GM12878 (cell line): Measurements from ENCODE around the gene MKRN2. TPM values are rescaled to one million over a fixed set of nuclear protein-coding genes. Genes with fewer than 3 reads are reported as not detected.

Experiments
- ATAC-seq: fragments of 200-7000 bp; cut with Tn5 transposase; 3 replicates; pipeline ENCODE4 v1.9.1; 2020; ENCODE audit warnings: mild to moderate bottlenecking, moderate library complexity
- BruUV-seq: library from RNA; stranded (reverse); fragments of 400-500 nt; replicated peaks from 2 replicates; lab custom pipeline; 2021; lab: Mats Ljungman, UMichigan
- CTCF ChIA-PET: fragments of 300-600 bp; sonication (Branson Sonifier 250); formaldehyde crosslinking; extraction: SDS; loops from one replicate; lab custom pipeline; 2021; ENCODE audit warnings: inconsistent platforms; lab: Yijun Ruan, JAX
- POLR2A ChIA-PET: fragments of 350-600 bp; formaldehyde crosslinking; extraction: SDS; loops from one replicate; lab custom pipeline; 2021; ENCODE audit warnings: inconsistent platforms; lab: Charles Lee
- RAD21 ChIA-PET: fragments of 300-600 bp; sonication (Branson Sonifier 250); formaldehyde crosslinking; loops from one replicate; lab custom pipeline; 2023; ENCODE audit warnings: antibody characterized with exemption; ENCODE audit not compliant: unreplicated experiment; lab: Charles Lee
- SMC1A ChIA-PET: fragments of 300-600 bp; sonication (Branson Sonifier 250); formaldehyde crosslinking; loops from one replicate; lab custom pipeline; 2023; ENCODE audit not compliant: unreplicated experiment, uncharacterized antibody; lab: Charles Lee
- DNase-seq: peaks from one replicate; pipeline ENCODE4 v3.0.0-alpha.2; 2011; ENCODE audit warnings: low read depth, low spot score
- FAIRE-seq: peaks from 3 replicates; lab custom pipeline; 2011; peaks lifted over from hg19 to GRCh38; lab: Jason Lieb, UNC
- H2AFZ ChIP-seq: 2 replicates; pipeline ENCODE4 v1.6.0; 2011; ENCODE audit warnings: low read depth, low read length, control low read depth; ENCODE audit not compliant: control insufficient read depth
- H3K27ac ChIP-seq: 2 replicates; pipeline ENCODE4 v1.5.1; 2011; ENCODE audit warnings: control low read depth; ENCODE audit not compliant: control insufficient read depth, insufficient read depth
- H3K27me3 ChIP-seq, 2 experiments: replicated peaks in 1 of 2; 2 replicates each; pipeline versions ENCODE4 v1.6.0 to v1.6.1; 2011; ENCODE audit warnings: low read length in 1 of 2; ENCODE audit not compliant: control insufficient read depth in 2 of 2, insufficient read depth in 2 of 2
- H3K36me3 ChIP-seq, 2 experiments: 2 replicates each; pipeline ENCODE4 v1.5.1; 2011; ENCODE audit warnings: low read length in 1 of 2; ENCODE audit not compliant: control insufficient read depth in 2 of 2, insufficient read depth in 2 of 2
- H3K4me1 ChIP-seq: 2 replicates; pipeline ENCODE4 v1.6.1; 2011; ENCODE audit warnings: mild to moderate bottlenecking, low read length, moderate library complexity, mixed read lengths; ENCODE audit not compliant: control insufficient read depth, insufficient read depth
- H3K4me2 ChIP-seq: 2 replicates; pipeline ENCODE4 v1.6.0; 2011; ENCODE audit warnings: control low read depth; ENCODE audit not compliant: control insufficient read depth, insufficient read depth
- H3K4me3 ChIP-seq: fragments of 200-600 bp; sonication (generic); 2 replicates; pipeline ENCODE4 v1.5.1; 2016
- H3K79me2 ChIP-seq: 2 replicates; pipeline ENCODE4 v1.6.0; 2011; ENCODE audit warnings: low read length; ENCODE audit not compliant: control insufficient read depth, insufficient read depth
- H3K9ac ChIP-seq: 2 replicates; pipeline ENCODE4 v1.8.0; 2011; ENCODE audit warnings: low read length, control low read depth, mixed read lengths; ENCODE audit not compliant: control insufficient read depth, insufficient read depth
- H3K9me3 ChIP-seq: replicated peaks from 3 replicates; pipeline ENCODE4 v1.5.1; 2011; ENCODE audit warnings: mild to moderate bottlenecking, low read length; ENCODE audit not compliant: control insufficient read depth, insufficient read depth
- H4K20me1 ChIP-seq: 2 replicates; pipeline ENCODE4 v1.6.0; 2011; ENCODE audit not compliant: control insufficient read depth, insufficient read depth
- BCL11A ChIP-seq: IDR thresholded peaks from 2 replicates; pipeline ENCODE4 v1.6.1; 2011; ENCODE audit warnings: low read depth, low read length
- FOXM1 ChIP-seq: IDR thresholded peaks from 2 replicates; pipeline ENCODE4 v1.6.1; 2012; ENCODE audit warnings: low read depth, mild to moderate bottlenecking, inconsistent platforms, low read length, moderate library complexity
- MEF2A ChIP-seq: IDR thresholded peaks from 2 replicates; pipeline ENCODE4 v1.6.1; 2011; ENCODE audit warnings: low read depth, mild to moderate bottlenecking, low read length, moderate library complexity; ENCODE audit not compliant: insufficient read depth
- PRDM15 ChIP-seq: fragments of 450-650 bp; formaldehyde crosslinking; IDR thresholded peaks from 2 replicates; pipeline ENCODE4 v1.4.0; 2020; ENCODE audit warnings: mild to moderate bottlenecking, moderate library complexity
- SREBF2 ChIP-seq: IDR thresholded peaks from 2 replicates; pipeline ENCODE4 v1.6.1; 2012; ENCODE audit warnings: mild to moderate bottlenecking, low read length
- YBX1 ChIP-seq: fragments of 450-650 bp; IDR thresholded peaks from 2 replicates; pipeline ENCODE4 v1.6.1; 2016; ENCODE audit warnings: antibody characterized with exemption
- ZNF217 ChIP-seq: fragments of 450-650 bp; IDR thresholded peaks from 2 replicates; pipeline ENCODE4 v1.6.1; 2017; ENCODE audit warnings: antibody characterized with exemption, mild to moderate bottlenecking
- ZNF24 ChIP-seq: fragments of 450-650 bp; IDR thresholded peaks from 2 replicates; pipeline ENCODE4 v1.6.1; 2017; ENCODE audit warnings: antibody characterized with exemption, mild to moderate bottlenecking
- ZNF622 ChIP-seq: fragments of 450-650 bp; IDR thresholded peaks from 2 replicates; pipeline ENCODE4 v1.6.1; 2017; ENCODE audit warnings: mild to moderate bottlenecking, inconsistent platforms
- WGBS: methylation state at CpG from one replicate; pipeline ENCODE4 v1.1.6; 2016; ENCODE audit warnings: low lambda C conversion rate; ENCODE audit not compliant: insufficient replicate concordance, insufficient coverage; ENCODE audit errors: missing lambda C conversion rate; 5-methylcytosine and 5-hydroxymethylcytosine counted together
- in situ Hi-C: fragments of 300-500 bp; cut with MboI; formaldehyde crosslinking; loops from 9 replicates; pipeline ENCODE4 v1.14.3; 2018; ENCODE audit warnings: mixed read lengths
- intact Hi-C: fragments of 100-400 bp; cut with micrococcal nuclease; formaldehyde crosslinking; loops from one replicate; pipeline ENCODE4 v1.14.2; 2022; ENCODE audit not compliant: unreplicated experiment
- polyA plus RNA-seq, 11 experiments: library from polyadenylated mRNA; depleted of rRNA in 4 of 11; unstranded in 6 of 11; stranded (reverse) in 5 of 11; fragments of >200 nt; fragmentation: Nextera tagmentation in 4 of 11; fragmentation: Illumina TruSeq in 1 of 11; extraction: Ambion mirVana in 4 of 11; extraction: Trizol in 1 of 11; gene quantifications; 1 replicate in 1 of 11; 2 replicates in 10 of 11; pipeline versions ENCODE4 v1.2.1 to v1.2.3, GENCODE V29; 2011 to 2016; ENCODE audit warnings: inconsistent platforms in 2 of 11, missing spikeins in 2 of 11, low read depth in 1 of 11
- total RNA-seq, 4 experiments: library from RNA; depleted of rRNA in 3 of 4; stranded (reverse); fragments of >200 nt in 3 of 4; fragmentation: Illumina TruSeq in 1 of 4; extraction: Trizol in 1 of 4; gene quantifications; 2 replicates each; pipeline versions ENCODE4 v1.2.1 to v1.2.3, GENCODE V29; 2013 to 2021
- TF ChIP-seq, protein P1 (sequence below): fragments of 450-650 bp; IDR thresholded peaks from 2 replicates; pipeline ENCODE4 v1.6.1; 2017; ENCODE audit warnings: low read depth, mild to moderate bottlenecking, moderate library complexity
- TF ChIP-seq, protein P2 (sequence below): fragments of 450-650 bp; IDR thresholded peaks from 2 replicates; pipeline ENCODE4 v1.6.1; 2018; ENCODE audit warnings: mild to moderate bottlenecking, low read depth, moderate library complexity; ENCODE audit not compliant: partially characterized antibody
- TF ChIP-seq, protein P3 (sequence below): IDR thresholded peaks from 2 replicates; pipeline ENCODE4 v1.6.1; 2011; ENCODE audit warnings: borderline replicate concordance, low read depth, mild to moderate bottlenecking, moderate library complexity, mixed read lengths, low read length; ENCODE audit not compliant: insufficient read depth; ENCODE audit errors: extremely low read length

MKRN2 gene
- total and polyA plus RNA-seq, 10 of the 15 experiments (the other 5 are each of a cell fraction or from before 2014, with no cell fraction given): 15.4 to 40.7 (median 34.4) TPM

- TF ChIP-seq MEF2A (no peak), ZNF217 (no peak)
Observed at GRCh38 chr3:12507591-12508281, 49.2 kb upstream of the MKRN2 start (continued).

DNA sequence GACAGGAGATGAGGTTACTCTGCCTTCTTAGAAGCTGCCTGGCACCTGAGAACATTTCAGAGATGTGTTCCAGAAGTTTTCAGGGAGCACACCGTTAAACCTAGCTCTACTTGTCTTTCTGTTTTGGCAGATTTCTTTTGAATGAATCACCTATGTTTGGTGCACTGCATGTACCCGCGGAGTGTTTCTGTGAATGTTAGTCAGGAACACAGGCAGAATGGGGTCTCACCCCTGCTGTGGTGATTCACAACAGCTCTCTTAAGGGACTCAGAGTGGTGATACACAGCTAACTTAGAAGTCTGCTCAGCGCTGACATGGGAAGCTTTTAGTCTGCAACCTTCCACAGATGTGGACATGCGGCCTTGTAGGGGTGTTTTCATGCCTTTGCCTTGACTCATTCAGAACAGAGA is 48.6 kb upstream of the MKRN2 start:
- Histone ChIP-seq H3K9ac (no peak overlapping the region), H3K79me2 (no peaks in the 10 kb centered on the region), H3K4me3 (no peak overlapping the region), H4K20me1 (no peaks in the 10 kb centered on the region), H3K27ac (no peak overlapping the region), H3K36me3 (peaks cover 2 to 18% of the 10 kb centered on the region in 2 experiments), H3K9me3 (no peaks in the 10 kb centered on the region), H3K27me3 (no peaks in the 10 kb centered on the region), H3K4me1 (no peaks in the 10 kb centered on the region), H2AFZ (no peak overlapping the region), H3K4me2 (no peak overlapping the region)
- no peak for DNase-seq
- no peak for FAIRE-seq
- in situ Hi-C loops (no loop called here), intact Hi-C loops (no loop called here)
- ChIA-PET POLR2A (no interaction called here), SMC1A (interaction anchor here (1.1 kb wide), 1 partner anchor 11 kb away, joined by 3 read pairs; no protein-coding TSS in a partner anchor), RAD21 (interaction anchor here (0.9 kb wide), 1 partner anchor 373 kb away, joined by 3 read pairs; no protein-coding TSS in a partner anchor), CTCF (interaction anchor here (0.6 to 2.0 kb wide), 3 partner anchors 10 to 370 kb away, joined by 3 to 4 read pairs (median 3); no protein-coding TSS in a partner anchor)
- TF ChIP-seq, protein P1, sequence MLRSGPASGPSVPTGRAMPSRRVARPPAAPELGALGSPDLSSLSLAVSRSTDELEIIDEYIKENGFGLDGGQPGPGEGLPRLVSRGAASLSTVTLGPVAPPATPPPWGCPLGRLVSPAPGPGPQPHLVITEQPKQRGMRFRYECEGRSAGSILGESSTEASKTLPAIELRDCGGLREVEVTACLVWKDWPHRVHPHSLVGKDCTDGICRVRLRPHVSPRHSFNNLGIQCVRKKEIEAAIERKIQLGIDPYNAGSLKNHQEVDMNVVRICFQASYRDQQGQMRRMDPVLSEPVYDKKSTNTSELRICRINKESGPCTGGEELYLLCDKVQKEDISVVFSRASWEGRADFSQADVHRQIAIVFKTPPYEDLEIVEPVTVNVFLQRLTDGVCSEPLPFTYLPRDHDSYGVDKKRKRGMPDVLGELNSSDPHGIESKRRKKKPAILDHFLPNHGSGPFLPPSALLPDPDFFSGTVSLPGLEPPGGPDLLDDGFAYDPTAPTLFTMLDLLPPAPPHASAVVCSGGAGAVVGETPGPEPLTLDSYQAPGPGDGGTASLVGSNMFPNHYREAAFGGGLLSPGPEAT: no peak
- TF ChIP-seq, protein P2, sequence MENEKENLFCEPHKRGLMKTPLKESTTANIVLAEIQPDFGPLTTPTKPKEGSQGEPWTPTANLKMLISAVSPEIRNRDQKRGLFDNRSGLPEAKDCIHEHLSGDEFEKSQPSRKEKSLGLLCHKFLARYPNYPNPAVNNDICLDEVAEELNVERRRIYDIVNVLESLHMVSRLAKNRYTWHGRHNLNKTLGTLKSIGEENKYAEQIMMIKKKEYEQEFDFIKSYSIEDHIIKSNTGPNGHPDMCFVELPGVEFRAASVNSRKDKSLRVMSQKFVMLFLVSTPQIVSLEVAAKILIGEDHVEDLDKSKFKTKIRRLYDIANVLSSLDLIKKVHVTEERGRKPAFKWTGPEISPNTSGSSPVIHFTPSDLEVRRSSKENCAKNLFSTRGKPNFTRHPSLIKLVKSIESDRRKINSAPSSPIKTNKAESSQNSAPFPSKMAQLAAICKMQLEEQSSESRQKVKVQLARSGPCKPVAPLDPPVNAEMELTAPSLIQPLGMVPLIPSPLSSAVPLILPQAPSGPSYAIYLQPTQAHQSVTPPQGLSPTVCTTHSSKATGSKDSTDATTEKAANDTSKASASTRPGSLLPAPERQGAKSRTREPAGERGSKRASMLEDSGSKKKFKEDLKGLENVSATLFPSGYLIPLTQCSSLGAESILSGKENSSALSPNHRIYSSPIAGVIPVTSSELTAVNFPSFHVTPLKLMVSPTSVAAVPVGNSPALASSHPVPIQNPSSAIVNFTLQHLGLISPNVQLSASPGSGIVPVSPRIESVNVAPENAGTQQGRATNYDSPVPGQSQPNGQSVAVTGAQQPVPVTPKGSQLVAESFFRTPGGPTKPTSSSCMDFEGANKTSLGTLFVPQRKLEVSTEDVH: no peak
- TF ChIP-seq PRDM15 (CRISPR knock-in tag): no peak
- TF ChIP-seq BCL11A: no peak
- no peak for TF ChIP-seq FOXM1
- no peak for TF ChIP-seq YBX1
- no peak for TF ChIP-seq SREBF2
- TF ChIP-seq ZNF622: no peak
- TF ChIP-seq, protein P3, sequence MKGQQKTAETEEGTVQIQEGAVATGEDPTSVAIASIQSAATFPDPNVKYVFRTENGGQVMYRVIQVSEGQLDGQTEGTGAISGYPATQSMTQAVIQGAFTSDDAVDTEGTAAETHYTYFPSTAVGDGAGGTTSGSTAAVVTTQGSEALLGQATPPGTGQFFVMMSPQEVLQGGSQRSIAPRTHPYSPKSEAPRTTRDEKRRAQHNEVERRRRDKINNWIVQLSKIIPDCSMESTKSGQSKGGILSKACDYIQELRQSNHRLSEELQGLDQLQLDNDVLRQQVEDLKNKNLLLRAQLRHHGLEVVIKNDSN: no peak
- no peak for TF ChIP-seq ZNF24
- ATAC-seq: no peak
- BruUV-seq: no TSS peak
- 99% methylated on average over 5 of the region's 5 CpGs for WGBS
